Muscle of leg (tissue), 11 donors: ENCODE data around the gene ANXA5. TPM values are rescaled to one million over a fixed set of nuclear protein-coding genes. Genes with fewer than 3 reads are reported as not detected.

ENCODE experiments used
- DNase-seq: peaks from one replicate; pipeline ENCODE4 v3.0.0; 2013
- H3K27ac ChIP-seq: one replicate; pipeline ENCODE4 v1.5.1; 2013; ENCODE audit warnings: mild to moderate bottlenecking, low read length, control low read depth
- H3K27me3 ChIP-seq: one replicate; pipeline ENCODE4 v1.6.1; 2013; ENCODE audit warnings: low read length; ENCODE audit not compliant: control insufficient read depth, insufficient read depth
- H3K36me3 ChIP-seq: one replicate; pipeline ENCODE4 v1.6.1; 2013; ENCODE audit warnings: low read length; ENCODE audit not compliant: control insufficient read depth, insufficient read depth
- H3K4me1 ChIP-seq: one replicate; pipeline ENCODE4 v1.6.1; 2013; ENCODE audit warnings: low read length; ENCODE audit not compliant: control insufficient read depth, insufficient read depth
- H3K4me3 ChIP-seq: one replicate; pipeline ENCODE4 v1.5.1; 2013; ENCODE audit warnings: low read length, control low read depth
- H3K9me3 ChIP-seq: replicated peaks from 2 replicates; pipeline ENCODE4 v1.6.1; 2013; ENCODE audit warnings: low read depth, low read length; ENCODE audit not compliant: control insufficient read depth
- WGBS: methylation state at CpG from one replicate; pipeline ENCODE4 v1.1.5; 2013; ENCODE audit warnings: missing lambda C conversion rate; ENCODE audit not compliant: insufficient coverage; 5-methylcytosine and 5-hydroxymethylcytosine counted together
- polyA plus RNA-seq, 8 donors: library from polyadenylated mRNA; unstranded; fragments of 120-200 nt; gene quantifications; one replicate each; pipeline versions ENCODE4 v1.2.1 to v1.2.3, GENCODE V29; 2013; ENCODE audit warnings: inconsistent platforms in 1 of 8, low replicate concordance in 1 of 8; ENCODE audit not compliant: insufficient read length in 8 of 8, insufficient read depth in 1 of 8
- total RNA-seq: library from RNA; stranded (reverse); fragments of 120-200 nt; gene quantifications from one replicate; pipeline ENCODE4 v1.2.4, GENCODE V29; 2013

The ANXA5 gene
- total and polyA plus RNA-seq, 9 donors: 201 to 498 (median 310) TPM

DNA sequence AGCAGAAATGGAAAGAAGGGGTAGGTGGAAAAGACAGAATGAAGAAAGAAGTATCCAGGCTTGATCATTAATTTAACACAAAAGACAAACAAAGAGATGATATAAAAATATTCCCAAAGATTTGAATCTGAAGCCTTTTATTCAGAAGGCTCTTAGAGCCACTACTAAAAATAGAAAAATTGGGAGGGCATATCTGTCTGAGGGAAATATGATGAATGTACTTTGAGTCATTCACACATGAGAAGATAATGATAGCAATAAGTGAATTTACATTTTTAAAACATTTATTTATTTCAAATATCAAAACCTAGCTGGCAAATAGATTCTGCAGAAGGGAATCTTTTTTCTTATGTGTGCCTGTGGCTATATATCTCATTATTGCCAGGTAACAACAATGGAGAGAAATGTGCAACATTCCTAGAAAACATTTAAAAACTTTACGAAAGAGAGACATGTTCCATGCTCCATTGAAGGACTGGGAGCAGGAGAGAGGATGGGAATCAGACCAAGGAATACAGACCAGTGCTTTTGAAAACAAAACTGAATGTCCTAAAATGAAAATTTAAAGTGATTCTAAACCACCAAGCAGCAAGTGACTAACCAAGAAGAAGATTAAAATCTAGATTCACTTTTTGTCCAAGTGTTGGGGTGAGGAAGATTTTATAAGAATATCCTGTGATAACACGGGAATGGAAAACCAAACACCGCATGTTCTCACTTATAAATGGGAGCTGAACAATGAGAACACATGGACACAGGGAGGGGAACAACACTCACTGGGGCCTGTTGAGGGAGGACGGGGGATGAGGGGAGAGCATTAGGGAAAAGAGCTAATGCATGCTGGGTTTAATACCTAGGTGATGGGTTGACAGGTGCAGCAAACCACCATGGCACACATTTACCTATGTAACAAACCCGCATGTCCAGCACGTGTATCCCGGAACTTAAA is 41.2 kb downstream of the ANXA5 start:
- Histone ChIP-seq H3K36me3 (no peaks in the 10 kb centered on the region), H3K4me1 (no peaks in the 10 kb centered on the region), H3K27me3 (no peaks in the 10 kb centered on the region), H3K9me3 (no peaks in the 10 kb centered on the region), H3K4me3 (no peak overlapping the region), H3K27ac (no peak overlapping the region)
- WGBS: 72% methylated on average over 2 of the region's 7 CpGs
- no peak for DNase-seq

DNA sequence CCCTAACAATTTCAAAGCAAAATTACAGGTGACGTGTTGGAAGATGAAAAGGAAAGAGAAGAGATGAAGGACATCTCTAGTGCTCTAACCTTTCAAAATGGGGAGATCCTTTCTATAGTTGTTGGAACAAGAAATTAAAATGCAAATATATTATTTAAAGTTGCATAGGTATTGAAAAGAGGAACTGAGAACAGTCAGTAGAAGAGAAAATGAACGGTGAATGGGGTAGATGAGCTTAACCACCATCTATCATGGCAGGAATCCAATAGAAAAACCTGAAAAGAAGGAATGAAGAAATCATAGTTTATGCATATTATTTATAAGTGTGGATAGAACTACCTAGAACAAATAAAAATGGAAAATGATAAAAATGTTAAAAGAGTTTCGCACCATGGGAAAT is 42.0 kb downstream of the ANXA5 start:
- no peaks in the 10 kb centered on the region for H3K36me3 ChIP-seq
- DNase-seq: no peak
- H3K9me3 ChIP-seq: no peaks in the 10 kb centered on the region
- no CpG with 5 or more reads among the region's 3 CpGs for WGBS
- no peak overlapping the region for H3K27ac ChIP-seq
- no peaks in the 10 kb centered on the region for H3K4me1 ChIP-seq
- no peak overlapping the region for H3K4me3 ChIP-seq
- H3K27me3 ChIP-seq: no peaks in the 10 kb centered on the region

DNA sequence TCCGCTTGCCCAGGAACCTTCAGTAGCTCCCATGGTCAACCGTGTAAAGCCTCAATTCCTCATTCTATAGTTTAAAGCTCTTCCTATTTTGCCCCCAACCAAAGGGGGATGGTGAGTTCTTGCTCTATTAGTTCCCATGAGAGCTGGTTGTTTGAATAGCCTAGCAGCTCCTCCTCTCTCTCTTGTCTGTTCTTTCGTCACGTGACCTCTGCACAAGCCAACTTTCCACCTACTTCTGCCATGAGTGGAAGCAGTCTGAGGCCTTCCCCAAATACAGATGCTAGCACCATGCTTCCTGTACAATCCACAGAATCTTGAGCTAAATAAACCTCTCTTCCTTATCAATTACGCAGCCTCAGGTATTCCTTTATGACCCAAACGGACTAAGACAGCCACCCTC is 42.8 kb downstream of the ANXA5 start:
- H3K4me3 ChIP-seq: no peak overlapping the region
- H3K9me3 ChIP-seq: no peaks in the 10 kb centered on the region
- no peaks in the 10 kb centered on the region for H3K36me3 ChIP-seq
- no CpG with 5 or more reads among the region's 6 CpGs for WGBS
- H3K4me1 ChIP-seq: no peaks in the 10 kb centered on the region
- no peaks in the 10 kb centered on the region for H3K27me3 ChIP-seq
- no peak overlapping the region for H3K27ac ChIP-seq
- no peak for DNase-seq

DNA sequence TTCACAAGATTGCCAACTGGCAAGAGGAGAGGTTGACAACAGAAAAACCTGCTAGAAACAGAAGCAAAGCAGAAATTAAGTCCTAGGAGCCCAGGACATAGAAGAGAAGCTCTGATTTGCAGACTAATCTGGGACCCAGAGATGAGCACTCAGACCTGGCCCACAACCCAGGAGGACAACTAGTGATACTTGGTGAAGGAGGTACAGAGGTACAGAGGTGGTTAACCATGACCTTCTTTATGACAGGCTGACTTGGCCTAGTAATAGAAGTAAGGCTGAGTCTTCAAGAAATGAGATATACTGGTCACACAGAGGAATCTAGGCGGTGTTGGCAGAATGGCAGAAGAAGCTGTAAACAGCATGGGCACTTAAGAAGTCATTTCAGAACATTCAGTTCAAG is 43.6 kb downstream of the ANXA5 start:
- no peak overlapping the region for H3K4me3 ChIP-seq
- no peaks in the 10 kb centered on the region for H3K36me3 ChIP-seq
- no peaks in the 10 kb centered on the region for H3K4me1 ChIP-seq
- no peaks in the 10 kb centered on the region for H3K27me3 ChIP-seq
- no peak for DNase-seq
- 67% methylated on average over 1 of the region's 1 CpG for WGBS
- no peaks in the 10 kb centered on the region for H3K9me3 ChIP-seq
- no peak overlapping the region for H3K27ac ChIP-seq

DNA sequence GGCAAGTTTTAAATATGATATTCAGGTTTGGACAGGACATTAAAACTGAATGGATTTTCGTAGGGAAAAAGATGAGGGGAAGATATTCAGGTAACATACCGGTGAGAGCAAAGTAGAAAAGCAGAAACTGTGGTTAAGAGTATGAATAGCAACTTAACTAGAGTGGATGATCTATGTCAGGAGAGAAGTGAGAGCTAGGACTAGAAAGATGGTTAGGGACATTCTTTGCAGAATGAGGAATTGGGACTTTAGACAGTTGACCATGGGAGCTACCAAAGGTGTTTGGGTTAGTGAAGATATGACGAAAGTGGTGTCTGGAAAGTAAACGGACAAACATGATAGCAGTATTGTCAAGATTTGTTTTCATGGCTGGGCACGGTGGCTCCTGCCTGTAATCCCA is 45.2 kb downstream of the ANXA5 start:
- no peak overlapping the region for H3K4me3 ChIP-seq
- no peak for DNase-seq
- H3K9me3 ChIP-seq: no peaks in the 10 kb centered on the region
- H3K27me3 ChIP-seq: no peaks in the 10 kb centered on the region
- H3K4me1 ChIP-seq: no peaks in the 10 kb centered on the region
- H3K27ac ChIP-seq: no peak overlapping the region
- no peaks in the 10 kb centered on the region for H3K36me3 ChIP-seq
- 35% methylated on average over 2 of the region's 5 CpGs for WGBS

DNA sequence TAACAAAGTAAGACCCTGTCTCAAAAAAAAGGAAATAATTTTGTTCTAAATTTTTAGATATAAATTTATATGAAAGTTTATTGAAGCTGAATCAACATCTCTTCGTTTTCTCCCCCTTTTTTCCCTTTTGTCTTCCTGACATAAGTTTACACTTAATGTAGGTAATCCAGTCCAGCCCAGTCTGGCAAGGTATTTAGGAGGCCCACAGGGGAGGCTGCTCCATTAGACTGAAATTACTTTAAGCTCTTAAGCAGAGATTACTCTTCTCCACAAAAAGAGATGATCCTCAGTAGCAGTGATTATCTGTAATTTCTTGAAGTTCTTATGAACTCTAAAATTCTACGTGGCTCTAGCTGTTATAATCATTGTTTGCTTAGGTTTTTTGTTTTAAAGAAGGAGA is 46.0 kb downstream of the ANXA5 start:
- Histone ChIP-seq H3K27ac (no peak overlapping the region), H3K9me3 (no peaks in the 10 kb centered on the region), H3K27me3 (no peaks in the 10 kb centered on the region), H3K4me3 (no peak overlapping the region), H3K4me1 (no peaks in the 10 kb centered on the region), H3K36me3 (no peaks in the 10 kb centered on the region)
- no CpG with 5 or more reads among the region's 2 CpGs for WGBS
- DNase-seq: no peak

DNA sequence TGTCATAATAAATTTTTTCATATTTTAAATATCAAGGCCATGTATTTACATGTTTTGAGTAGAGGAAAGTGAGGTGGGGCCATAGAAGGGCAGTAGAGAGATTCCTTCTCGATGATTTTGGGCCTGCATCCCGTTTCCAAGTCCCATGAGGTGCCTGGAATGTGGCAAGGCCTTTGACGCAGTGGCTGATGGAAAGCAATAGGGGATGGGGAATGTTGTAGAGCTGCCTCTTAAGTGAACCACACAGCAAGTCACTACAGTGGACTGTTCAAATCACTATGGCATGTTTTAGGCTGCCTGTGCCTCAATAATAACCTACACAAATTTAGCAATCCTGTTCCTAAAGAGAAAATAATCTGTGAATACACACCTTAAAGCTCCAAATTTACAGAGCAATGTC is 48.3 kb downstream of the ANXA5 start:
- Histone ChIP-seq H3K4me3 (no peak overlapping the region), H3K9me3 (no peaks in the 10 kb centered on the region), H3K27me3 (no peaks in the 10 kb centered on the region), H3K36me3 (no peaks in the 10 kb centered on the region), H3K4me1 (no peaks in the 10 kb centered on the region), H3K27ac (no peak overlapping the region)
- WGBS: 20% methylated on average over 1 of the region's 3 CpGs
- peak; percentile 37 for DNase-seq

DNA sequence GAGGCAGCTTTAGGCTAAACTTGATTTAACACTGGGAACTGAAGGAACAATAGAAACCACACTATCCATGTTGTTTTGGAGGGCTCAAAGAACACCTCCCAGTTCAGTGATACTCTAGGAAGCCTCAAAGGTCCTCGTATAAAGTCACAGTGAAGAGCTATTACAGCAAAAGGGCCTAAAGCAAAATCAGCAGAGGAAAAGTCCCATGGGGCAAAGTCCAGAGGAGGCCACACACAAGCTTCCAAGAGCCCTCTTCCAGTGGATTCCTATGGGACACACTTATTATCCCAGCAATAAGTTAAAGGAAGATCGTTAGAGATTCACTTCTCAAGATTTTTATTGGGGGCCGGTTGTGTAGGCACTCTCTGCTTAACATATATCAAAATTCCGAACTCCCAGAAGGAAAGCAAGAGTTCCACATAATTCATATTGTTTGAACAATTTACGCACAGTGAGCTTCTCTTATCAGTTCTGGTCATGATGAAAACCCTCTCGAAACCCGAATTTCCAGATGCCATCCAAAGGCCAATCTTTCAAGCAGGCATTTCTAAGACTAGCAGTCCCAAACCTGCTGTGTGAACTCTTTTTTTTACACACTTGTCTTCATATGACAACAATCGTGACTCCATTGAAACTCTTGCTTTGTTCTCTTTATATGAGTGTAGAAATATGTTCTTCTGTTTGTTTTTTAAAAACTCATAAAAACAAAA is 53.7 kb downstream of the ANXA5 start:
- Histone ChIP-seq H3K27ac (no peak overlapping the region), H3K4me1 (no peaks in the 10 kb centered on the region), H3K4me3 (no peak overlapping the region), H3K9me3 (no peaks in the 10 kb centered on the region), H3K36me3 (no peaks in the 10 kb centered on the region), H3K27me3 (no peaks in the 10 kb centered on the region)
- WGBS: 88% methylated on average over 6 of the region's 8 CpGs
- DNase-seq: no peak

DNA sequence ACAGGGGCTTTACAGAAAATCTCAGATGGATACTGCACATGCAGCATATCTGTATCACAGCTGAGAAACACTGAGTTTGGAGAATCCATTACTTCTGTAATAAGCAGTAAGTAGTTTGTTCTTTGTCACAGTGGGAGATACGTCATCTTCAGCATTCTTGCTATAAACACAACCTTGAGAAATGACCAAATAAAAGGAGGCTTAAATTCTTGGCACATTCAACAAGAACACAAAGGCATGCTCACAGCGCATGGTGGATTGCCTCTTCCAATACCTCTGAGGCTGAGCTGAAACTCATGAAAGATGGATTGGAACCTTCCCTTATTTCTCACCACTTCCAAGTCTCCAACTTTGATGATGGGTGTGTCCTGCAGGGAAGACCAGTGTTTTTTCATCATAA is 54.5 kb downstream of the ANXA5 start:
- DNase-seq: peak; percentile 20
- H3K4me1 ChIP-seq: no peaks in the 10 kb centered on the region
- no peaks in the 10 kb centered on the region for H3K9me3 ChIP-seq
- H3K27me3 ChIP-seq: no peaks in the 10 kb centered on the region
- no peak overlapping the region for H3K27ac ChIP-seq
- H3K36me3 ChIP-seq: no peaks in the 10 kb centered on the region
- WGBS: no CpG with 5 or more reads among the region's 2 CpGs
- no peak overlapping the region for H3K4me3 ChIP-seq

DNA sequence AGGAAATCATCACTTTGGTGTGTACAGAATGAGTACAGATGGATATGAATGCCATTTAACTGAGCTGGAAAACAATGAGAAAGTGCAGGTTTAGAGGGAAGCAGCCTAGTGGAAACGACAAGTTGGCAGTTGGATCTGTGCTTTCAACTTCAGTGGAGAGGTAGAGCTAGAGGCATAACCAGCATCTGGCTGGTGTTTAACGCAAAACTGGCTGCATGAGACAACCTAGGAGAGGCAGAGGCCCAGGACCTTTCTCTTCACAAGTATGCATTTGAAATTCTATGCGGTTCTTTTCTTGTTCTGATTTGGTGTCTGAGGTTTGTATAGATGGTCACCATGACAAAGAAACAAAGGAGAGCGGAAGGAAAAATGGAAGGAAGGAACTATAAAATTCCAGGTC is 63.1 kb downstream of the ANXA5 start:
- no peak for DNase-seq
- Histone ChIP-seq H3K9me3 (no peaks in the 10 kb centered on the region), H3K27me3 (no peaks in the 10 kb centered on the region), H3K4me3 (no peak overlapping the region), H3K27ac (no peak overlapping the region), H3K36me3 (no peaks in the 10 kb centered on the region), H3K4me1 (no peaks in the 10 kb centered on the region)
- WGBS: 56% methylated on average over 2 of the region's 4 CpGs
